ENCODE measurements around the gene MME.
A peak's percentile ranks its signal among the peaks of the same experiment; 100 is the strongest.

The MME gene

GRCh38 chr3:155079746-155080487 is at the start of gene MME:
MME (plus strand) TSS chr3:155080319; CDS start chr3:155084168, 3,849 bp downstream.
- peak; percentile 60 for DNase-seq

- no peak for DNase-seq
Observed at GRCh38 chr3:155031186-155031585, 48.9 kb upstream of the MME start.

GRCh38 chr3:155032918-155033317 is 47.2 kb upstream of the MME start:
- no peak for DNase-seq

- DNase-seq: no peak
Observed at GRCh38 chr3:155034786-155035185, 45.3 kb upstream of the MME start.

GRCh38 chr3:155035553-155035952 is 44.6 kb upstream of the MME start:
- no peak for DNase-seq

- no peak for DNase-seq
Observed at GRCh38 chr3:155037508-155038202, 42.5 kb upstream of the MME start.

GRCh38 chr3:155038203-155038554 is 41.9 kb upstream of the MME start:
- DNase-seq: no peak

- DNase-seq: no peak
Observed at GRCh38 chr3:155046935-155047334, 33.2 kb upstream of the MME start.

- DNase-seq: no peak
Observed at GRCh38 chr3:155047672-155048071, 32.4 kb upstream of the MME start.

- no peak for DNase-seq
Observed at GRCh38 chr3:155049959-155050358, 30.2 kb upstream of the MME start.

GRCh38 chr3:155052470-155052869 is 27.6 kb upstream of the MME start:
- DNase-seq: no peak

- no peak for DNase-seq
Observed at GRCh38 chr3:155053756-155054155, 26.4 kb upstream of the MME start.

GRCh38 chr3:155064920-155065319 is 15.2 kb upstream of the MME start:
- DNase-seq: no peak

GRCh38 chr3:155065537-155065936 is 14.6 kb upstream of the MME start:
- no peak for DNase-seq

GRCh38 chr3:155069729-155070128 is 10.4 kb upstream of the MME start:
- no peak for DNase-seq

GRCh38 chr3:155070316-155070715 is 9.8 kb upstream of the MME start:
- DNase-seq: no peak

- no peak for DNase-seq
Observed at GRCh38 chr3:155070932-155071387, 9.2 kb upstream of the MME start.

- no peak for DNase-seq
Observed at GRCh38 chr3:155075200-155075599, 4.9 kb upstream of the MME start.

- DNase-seq: no peak
Observed at GRCh38 chr3:155076888-155077287, 3.2 kb upstream of the MME start.

- no peak for DNase-seq
Observed at GRCh38 chr3:155078711-155079467, 1.2 kb upstream of the MME start.

GRCh38 chr3:155079468-155079745 is 712 bp upstream of the MME start:
- DNase-seq: no peak

GRCh38 chr3:155080692-155081091 is 573 bp downstream of the MME start:
- DNase-seq: no peak

GRCh38 chr3:155083313-155083905 is 3.3 kb downstream of the MME start:
- no peak for DNase-seq

- no peak for DNase-seq
Observed at GRCh38 chr3:155084567-155084966, 4.4 kb downstream of the MME start.
